Esophagus muscularis mucosa (tissue), 3 donors: ENCODE results near the gene FAM227B.

Source experiments
- CTCF ChIP-seq, 3 experiments: fragments of 200-600 bp in 2 of 3; fragments of 450-650 bp in 1 of 3; sonication (generic) in 2 of 3; IDR thresholded peaks; one replicate each; pipeline ENCODE4 v1.5.1; 2017 to 2019; ENCODE audit warnings: antibody characterized with exemption in 3 of 3, mild to moderate bottlenecking in 2 of 3, moderate library complexity in 1 of 3
- POLR2A ChIP-seq: fragments of 450-650 bp; IDR thresholded peaks from one replicate; pipeline ENCODE4 v1.6.1; 2017; ENCODE audit warnings: antibody characterized with exemption, moderate library complexity, mild to moderate bottlenecking, low read depth
- POLR2AphosphoS5 ChIP-seq, 2 donors: sonication (generic); formaldehyde crosslinking; IDR thresholded peaks; one replicate each; pipeline ENCODE4 v1.6.1; 2017; ENCODE audit warnings: antibody characterized with exemption in 2 of 2

GRCh38 chr15:49645941-49646340 lies 25.3 kb upstream of the FAM227B start:
- TF ChIP-seq CTCF (IDR thresholded peaks at IDR 0.05) (no peak), POLR2A (no peak), POLR2AphosphoS5 (IDR thresholded peaks at IDR 0.05) (no peak)
